ENCODE measurements around the gene MTFP1.

DNA sequence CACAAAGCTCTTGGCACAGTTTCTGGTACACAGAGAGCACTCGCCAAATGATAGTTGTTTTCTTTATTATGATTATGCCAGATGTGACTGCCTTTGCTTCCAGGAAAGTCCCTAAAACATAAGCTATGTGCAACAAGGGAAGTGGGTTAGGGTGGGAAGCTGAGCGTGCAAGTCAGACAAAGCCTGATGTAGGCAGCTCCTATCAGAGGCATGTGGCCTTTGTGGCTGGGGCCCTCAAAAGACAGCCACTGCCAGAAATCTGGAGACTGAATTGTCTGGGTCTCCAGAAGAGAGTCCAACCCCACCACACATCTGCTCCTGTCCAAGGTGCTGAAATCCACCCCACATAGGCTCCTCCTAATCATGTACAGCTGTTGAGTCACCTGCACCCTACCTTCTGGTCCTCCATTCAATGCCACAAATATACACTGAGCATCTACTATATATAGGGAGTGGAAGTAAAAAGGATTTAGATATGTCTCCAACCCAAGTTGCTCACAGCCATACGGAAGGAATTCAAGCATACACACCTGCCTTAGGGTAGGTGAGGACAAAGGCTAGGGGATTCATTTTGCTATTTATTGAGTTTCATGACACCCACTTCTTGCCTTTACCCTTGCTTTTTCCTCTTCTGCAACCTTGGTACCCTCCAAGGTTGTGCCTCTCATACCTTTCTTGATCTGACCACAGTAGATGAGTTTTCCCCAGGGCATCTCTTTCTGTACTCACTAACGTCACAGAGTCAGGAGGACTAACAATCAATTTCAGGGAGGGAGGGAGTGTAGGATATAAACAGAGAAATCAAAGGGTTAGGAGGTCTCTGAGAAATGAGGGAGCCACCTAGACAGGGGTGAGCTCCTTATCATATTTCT lies 33.8 kb downstream of the MTFP1 start:
- TF ChIP-seq POLR2A (IDR thresholded peaks at IDR 0.05), result no peak
- TF ChIP-seq, protein P1, sequence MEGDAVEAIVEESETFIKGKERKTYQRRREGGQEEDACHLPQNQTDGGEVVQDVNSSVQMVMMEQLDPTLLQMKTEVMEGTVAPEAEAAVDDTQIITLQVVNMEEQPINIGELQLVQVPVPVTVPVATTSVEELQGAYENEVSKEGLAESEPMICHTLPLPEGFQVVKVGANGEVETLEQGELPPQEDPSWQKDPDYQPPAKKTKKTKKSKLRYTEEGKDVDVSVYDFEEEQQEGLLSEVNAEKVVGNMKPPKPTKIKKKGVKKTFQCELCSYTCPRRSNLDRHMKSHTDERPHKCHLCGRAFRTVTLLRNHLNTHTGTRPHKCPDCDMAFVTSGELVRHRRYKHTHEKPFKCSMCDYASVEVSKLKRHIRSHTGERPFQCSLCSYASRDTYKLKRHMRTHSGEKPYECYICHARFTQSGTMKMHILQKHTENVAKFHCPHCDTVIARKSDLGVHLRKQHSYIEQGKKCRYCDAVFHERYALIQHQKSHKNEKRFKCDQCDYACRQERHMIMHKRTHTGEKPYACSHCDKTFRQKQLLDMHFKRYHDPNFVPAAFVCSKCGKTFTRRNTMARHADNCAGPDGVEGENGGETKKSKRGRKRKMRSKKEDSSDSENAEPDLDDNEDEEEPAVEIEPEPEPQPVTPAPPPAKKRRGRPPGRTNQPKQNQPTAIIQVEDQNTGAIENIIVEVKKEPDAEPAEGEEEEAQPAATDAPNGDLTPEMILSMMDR (IDR thresholded peaks at IDR 0.05), result no peak
